UCSD-AML1 (cell line): ENCODE results near the gene SLC25A44.
A peak's percentile ranks its signal among the peaks of the same experiment; 100 is the strongest.

ENCODE experiments used
- DNase-seq: peaks from one replicate; lab custom pipeline; 2025; ENCODE audit not compliant: unreplicated experiment; lab: John Stamatoyannopoulos, UW

SLC25A44 gene

DNA sequence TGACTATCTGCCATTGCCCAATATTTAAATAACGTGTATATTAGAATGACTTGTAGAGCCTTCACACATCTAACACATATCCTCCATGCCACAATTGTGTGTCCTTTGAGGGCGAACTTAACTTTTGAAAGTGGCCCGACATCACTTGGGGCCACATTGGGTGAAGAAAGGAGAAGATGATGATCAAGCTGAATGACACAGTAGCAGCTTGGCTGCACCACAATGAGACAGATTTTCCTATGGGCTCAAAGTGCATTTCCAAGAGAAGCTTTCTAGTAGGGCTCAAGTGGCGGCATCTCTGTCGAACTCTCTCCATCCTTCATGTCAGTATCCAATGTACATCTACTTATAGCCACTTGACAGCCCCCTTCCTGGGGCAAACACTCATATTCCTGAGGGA lies 44.3 kb downstream of the SLC25A44 start:
- no peak for DNase-seq

DNA sequence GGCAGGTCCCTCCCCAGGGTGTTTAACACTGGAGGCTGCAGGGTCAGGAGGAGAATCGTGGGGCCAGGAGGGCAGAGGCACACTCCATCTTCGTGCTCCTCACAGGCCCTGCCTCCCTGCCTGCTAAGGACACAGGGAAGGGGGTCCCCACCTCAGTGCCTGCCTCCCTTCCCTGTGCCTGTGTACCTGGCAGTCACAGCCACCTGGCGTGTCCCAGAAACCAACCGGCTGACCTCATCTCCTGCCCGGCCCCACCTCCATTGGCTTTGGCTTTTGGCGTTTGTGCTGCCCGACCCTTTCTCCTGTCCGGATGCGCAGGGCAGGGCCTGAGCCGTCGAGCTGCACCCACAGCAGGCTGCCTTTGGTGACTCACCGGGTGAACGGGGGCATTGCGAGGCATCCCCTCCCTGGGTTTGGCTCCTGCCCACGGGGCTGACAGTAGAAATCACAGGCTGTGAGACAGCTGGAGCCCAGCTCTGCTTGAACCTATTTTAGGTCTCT lies 47.5 kb downstream of the SLC25A44 start:
- no peak for DNase-seq

DNA sequence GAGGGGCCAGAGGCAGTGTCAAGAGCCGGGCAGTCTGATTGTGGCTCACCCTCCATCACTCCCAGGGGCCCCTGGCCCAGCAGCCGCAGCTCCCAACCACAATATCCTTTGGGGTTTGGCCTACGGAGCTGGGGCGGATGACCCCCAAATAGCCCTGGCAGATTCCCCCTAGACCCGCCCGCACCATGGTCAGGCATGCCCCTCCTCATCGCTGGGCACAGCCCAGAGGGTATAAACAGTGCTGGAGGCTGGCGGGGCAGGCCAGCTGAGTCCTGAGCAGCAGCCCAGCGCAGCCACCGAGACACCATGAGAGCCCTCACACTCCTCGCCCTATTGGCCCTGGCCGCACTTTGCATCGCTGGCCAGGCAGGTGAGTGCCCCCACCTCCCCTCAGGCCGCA lies 48.0 kb downstream of the SLC25A44 start, which contains the start of gene BGLAP:
TSS of gene BGLAP (plus strand) at position 259 of the 400 bp plus-strand sequence. CDS start at position 307, 48 bp downstream.
- DNase-seq = peak; percentile 59

DNA sequence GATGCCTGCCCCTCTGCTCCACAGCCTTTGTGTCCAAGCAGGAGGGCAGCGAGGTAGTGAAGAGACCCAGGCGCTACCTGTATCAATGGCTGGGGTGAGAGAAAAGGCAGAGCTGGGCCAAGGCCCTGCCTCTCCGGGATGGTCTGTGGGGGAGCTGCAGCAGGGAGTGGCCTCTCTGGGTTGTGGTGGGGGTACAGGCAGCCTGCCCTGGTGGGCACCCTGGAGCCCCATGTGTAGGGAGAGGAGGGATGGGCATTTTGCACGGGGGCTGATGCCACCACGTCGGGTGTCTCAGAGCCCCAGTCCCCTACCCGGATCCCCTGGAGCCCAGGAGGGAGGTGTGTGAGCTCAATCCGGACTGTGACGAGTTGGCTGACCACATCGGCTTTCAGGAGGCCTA lies 48.8 kb downstream of the SLC25A44 start:
- no peak for DNase-seq

DNA sequence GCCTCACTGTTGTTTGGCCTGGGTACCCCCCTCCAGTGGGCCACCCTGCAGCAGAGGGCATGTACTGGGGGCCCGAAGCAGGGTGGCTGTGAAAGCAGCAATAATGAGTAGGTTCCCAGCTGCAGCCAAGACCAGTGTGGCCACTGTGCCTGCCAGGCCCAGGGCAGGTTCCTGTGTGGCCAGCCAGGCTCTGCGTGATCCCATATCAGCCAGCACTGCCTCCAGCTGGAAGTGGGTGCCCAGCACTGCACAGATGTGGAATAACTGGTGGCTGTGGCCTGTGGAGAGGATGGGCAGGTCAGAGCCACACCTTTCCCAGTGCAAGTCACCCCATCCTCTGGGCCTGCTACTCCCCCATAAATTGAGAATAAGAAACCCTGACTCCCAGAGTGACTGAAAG lies 50.2 kb downstream of the SLC25A44 start:
- DNase-seq = no peak

DNA sequence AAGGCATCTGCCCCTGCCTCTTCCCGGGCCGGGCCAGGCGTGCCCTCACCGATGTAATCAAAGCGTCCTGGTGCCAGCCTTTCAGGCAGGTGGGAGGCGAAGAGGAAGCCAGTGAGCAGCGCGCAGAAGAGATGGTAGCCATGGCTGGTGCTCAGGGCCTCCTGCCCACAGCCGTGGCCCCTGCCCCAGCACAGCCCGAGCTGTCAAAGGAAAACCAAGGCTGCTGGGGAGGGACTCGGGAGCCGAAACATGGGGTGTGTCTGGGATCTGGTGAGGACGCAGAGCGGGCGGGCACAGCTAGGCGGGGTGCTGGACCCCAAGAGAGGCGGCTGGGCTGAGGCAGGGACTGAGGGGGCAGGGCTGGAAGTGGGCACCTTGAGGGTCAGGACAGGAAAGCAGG lies 50.8 kb downstream of the SLC25A44 start:
- DNase-seq = no peak

DNA sequence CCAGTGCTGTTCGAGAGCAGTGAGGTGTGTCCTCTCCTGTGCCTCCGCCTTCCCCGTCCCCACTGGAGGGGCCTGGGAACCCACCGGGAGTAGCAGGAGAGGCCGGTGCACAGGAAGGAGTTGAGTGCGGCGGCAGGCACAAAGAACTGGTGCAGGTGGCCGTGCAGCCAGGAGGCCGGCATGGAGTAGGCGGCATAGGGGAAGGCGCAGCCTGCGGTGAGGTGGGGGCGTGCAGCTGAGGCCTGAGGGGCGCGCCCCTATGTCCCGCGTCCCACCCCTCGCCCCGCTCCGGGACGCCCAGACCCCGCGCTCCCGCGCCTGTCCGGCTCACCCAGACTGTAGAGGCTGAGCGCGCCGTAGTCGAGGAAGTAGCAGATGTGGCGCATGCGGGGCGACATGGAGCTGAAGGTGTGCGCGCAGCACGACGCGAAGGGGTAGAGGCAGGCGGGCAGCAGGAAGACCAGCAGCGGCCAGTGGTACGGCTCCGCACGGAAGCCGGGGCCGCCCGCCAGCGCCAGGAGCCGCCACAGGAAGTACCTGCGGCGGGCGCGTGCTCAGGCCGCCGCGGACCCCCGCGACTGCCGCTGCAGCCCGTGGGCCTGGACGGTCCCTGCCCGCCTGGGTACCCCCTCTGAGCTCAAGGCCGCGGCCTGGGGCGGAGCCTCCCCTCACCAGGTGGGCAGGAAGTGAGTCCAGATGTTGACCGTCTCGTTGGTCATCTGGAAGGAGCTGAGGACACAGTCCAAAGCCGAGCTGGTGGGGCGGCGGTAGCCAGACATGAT lies 51.7 kb downstream of the SLC25A44 start:
- no peak for DNase-seq

DNA sequence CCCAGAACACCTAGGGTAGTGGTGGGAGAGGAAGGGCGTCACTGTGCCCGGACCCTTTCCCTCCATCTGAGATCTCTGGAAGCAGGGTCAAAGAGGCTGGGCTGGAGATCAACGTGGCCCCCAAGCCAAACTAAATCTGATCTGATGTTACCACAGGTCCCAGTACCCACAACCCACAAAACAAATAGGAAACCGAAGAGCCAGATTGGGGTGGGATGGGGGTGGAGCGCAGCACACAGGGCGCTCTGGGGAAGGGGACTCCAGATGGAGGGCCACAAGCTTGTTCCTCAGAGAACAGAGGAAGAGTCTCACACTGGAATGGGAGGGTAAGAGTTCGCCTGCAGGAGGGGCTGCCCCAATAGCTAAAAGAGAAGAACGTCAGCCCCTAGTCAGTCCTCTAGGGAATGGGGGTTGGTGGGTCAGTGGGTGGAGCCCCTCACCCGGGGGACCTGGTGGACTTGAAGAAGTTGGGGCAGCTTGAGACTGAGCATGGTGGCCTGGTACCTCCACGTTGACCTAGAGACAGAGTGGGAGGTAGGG lies 52.4 kb downstream of the SLC25A44 start:
- DNase-seq = no peak

DNA sequence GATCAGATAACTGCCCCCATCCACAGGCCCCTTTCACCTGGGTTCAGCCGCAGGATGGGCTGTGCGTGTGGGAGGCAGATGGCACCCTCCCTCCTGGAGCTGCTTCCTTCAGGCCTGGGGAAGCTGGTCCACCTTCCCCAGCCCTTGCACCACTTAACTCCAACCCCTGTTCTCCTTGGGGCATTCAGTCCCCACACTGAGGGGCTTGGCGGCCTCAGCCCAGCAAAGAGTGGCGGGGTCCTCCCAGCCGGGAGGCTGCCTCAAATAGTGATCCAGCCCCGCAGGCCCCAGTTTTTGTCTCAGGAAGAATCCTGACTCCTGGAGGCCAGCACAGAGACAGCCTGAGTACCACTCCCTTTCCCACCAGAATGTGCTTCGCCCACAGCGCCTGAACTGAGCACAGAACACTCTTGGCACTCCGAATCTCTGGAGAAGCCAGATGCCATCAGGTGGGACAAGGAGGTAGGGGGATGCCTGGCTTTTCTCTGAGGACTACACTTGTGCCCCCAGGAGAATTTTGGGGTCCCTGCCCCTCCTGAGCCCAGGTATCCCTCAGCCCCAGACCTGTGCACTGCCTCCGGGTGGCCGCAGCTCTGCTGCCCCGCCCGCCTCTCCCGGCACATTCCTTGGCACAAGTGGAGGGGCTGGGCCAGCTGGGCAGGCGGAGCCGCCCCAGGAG lies 53.0 kb downstream of the SLC25A44 start:
- no peak for DNase-seq

DNA sequence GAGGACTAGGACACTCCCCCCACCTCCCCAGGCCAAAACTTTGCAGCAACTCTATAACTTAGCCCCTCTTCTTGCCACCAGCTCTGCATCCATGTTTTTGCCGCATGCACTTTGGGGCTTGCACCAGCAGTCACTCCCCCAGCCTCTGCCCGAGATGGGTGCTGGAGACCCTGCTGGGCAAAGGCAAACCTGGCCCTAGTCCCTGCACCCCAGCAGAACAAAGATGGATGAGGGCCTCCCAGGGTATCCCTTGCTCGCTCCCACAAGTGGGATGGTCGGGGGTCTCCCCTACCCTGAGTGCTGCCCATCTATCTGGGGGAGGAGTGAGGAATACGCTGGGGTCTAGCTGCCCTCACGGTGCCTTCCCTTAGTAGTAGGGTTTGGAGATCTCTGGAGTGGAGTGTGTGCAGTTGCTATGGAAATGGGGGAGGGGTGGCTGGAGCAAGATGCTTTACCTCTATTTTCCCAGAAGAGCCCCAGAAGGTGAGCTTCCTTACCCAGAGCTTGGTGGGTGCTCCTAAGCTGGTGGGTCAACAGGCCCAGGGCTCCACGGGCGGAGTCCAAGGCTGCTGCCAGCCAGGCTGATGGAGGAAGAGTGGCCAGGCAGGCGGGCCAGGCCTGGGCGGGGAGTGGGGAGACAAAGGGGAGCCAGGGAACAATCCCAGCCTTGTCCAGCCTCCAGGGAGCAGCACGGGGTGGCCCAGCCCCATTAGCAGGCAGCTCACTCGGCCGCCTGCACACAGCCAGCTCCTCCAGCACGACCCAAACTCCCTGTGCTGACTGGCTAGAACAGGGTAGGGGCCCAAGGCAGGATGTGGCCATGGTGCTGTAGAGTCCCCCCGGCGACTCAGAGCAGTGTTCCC lies 53.8 kb downstream of the SLC25A44 start, which contains the start of gene PAQR6:
TSS of gene PAQR6 (minus strand) at position 597 of the 863 bp plus-strand sequence. CDS start 1,325 bp downstream, outside the sequence.
- no peak for DNase-seq

DNA sequence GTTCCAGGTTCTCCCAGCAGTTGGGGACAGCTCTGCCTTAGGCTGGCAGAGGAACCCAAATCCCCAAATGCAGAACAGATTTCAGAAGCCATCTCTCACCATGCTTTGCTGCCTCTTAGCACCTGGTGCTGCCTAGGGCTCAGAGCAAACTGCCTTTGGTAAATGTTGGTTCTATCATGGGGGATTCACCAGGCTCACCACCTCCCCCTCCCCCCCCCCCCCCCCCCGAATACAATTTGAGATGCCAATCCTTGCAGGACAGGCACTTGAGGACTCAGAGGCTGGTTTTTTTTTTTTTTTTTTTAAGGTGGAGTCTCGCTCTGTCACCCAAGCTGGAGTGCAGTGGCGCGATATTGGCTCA lies 54.4 kb downstream of the SLC25A44 start:
- no peak for DNase-seq

DNA sequence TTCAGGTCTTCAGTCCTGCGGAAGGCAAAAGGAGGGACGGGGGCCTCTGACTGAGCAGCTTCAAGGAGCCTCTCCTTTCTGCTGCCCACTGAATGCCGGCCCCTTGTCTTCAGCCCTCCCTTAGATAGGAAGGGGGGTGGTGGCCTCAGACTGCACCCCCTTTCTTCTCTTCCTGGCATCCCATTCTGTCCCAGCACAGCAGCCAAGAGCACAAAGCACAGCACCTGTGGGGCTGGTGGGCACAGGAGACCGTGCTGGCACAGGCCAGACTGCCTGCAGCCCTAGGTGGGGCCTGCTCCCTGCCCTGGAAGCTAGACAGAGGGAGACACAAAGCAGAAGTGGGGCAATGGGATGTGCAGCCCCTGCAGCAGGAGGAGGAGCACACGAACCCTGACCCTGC lies 55.7 kb downstream of the SLC25A44 start:
- no peak for DNase-seq

DNA sequence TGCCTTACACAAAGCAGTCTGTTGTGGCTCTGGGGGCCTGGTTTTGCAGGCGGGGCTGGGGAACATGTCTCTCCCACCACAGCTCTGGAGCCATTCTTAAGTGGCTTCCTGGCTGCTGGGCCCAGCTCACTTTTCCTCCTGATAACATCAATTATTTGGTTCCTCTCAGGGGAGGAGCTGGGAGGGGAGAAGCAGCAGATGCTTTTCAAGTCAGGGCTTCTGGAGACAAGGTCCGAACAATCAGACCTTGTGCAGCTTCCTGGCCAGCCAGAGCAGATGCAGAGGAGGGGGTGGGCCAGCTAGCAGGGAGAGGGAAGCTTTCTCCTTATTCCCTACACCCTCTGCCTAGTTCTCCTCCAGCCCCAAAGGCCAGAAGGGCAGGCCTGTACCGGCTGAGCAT lies 57.6 kb downstream of the SLC25A44 start:
- DNase-seq = peak; percentile 73

DNA sequence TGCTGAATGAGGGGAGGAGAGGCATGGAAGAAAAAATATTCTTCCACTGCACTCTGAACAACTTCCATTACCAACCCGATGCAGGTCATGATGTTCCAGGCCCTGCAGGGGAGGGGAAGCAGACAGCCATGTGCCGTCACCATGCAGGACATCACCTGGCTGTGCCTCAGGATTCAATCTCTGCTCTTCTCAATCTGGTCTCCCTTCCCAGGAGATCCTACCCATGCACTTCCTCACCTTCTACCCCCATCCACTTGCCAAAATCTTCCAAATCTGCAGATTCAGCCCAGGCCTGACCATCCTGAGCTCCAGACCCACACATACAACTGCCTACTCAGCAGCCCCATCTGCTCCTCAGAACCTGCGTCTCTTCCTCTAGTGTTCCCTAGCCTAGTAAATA lies 59.7 kb downstream of the SLC25A44 start:
- no peak for DNase-seq

DNA sequence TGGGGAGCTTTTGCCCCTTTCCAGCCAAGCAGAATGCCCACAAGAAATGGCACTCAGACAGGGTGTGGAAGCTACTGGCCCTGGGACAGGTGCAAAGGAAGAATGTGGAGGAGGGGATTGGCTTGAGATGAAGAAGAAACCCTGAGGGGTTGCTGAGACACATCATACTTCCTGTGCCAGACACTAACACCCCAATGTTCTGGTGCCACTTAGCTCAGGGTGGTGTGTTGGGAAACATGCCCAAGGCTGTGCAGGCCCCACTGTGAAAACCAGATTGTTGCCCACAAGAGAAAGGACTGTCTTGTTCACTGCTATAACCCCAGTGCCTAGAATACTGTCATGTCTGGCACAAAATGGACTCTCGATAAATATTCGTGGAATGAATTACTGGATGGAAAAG lies 63.8 kb downstream of the SLC25A44 start:
- peak; percentile 49 for DNase-seq

DNA sequence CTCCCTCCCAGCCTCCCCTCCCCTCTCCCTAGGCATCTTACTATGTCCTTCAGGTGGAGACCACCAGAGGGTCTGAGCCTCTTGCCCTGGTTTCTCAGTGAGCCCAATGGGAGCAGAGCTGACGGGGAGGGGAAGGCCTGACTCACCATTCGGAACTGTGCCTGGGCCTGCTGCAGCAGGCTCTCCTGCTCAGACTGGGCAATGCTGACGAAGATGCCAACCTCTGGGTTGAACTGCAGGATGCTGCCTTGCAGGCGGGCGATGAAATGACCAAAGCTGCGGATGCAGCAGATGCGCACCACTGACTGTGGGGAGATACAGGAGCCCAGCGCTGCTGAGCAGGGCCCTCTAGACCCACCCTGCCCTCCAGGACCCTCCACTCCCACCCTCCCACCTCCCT lies 65.0 kb downstream of the SLC25A44 start:
- DNase-seq = no peak

DNA sequence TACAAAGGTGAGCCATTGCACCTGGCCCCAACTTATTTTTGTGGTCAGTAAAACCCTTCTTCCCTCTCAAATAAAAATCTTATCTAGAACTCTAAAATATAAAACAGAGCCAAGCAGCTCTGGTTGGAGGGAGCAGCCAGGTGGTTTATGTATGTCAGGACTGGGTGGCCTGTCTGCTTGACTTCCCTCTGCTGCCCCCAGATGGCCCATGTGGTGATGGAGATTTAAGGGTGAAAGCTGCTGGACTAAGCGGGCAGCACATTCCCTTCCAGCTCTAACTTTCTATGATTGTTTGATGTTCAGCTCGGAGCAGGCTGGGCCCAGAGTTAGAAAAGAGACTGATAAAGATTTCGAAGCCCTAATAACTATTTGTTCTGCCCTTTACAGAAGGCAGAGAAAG lies 65.9 kb downstream of the SLC25A44 start:
- peak; percentile 33 for DNase-seq

DNA sequence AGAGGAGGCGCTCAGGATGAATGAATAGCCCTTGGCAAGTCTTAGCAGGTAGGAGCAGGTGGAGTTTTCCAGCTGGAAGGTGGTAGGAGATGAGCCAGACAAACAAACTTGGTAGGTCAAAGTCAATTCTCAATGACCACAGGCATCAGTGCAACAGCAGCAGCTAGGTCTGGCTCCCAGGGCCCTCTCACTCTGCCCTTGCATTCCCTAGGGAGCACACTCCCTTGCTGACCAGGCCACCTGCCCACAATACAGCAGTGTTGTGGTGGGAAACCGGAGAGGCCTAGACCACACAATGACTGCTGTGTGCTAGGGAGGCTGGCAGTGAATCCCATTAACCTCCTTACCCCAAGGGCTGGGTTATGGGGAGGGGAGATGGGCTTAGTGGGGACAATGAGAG lies 67.0 kb downstream of the SLC25A44 start:
- DNase-seq = no peak
